ENCODE data around the gene RB1.

GRCh38 chr13:48278806-48279205 lies 24.7 kb upstream of the RB1 start:
- no peak for TF ChIP-seq EP300 (IDR thresholded peaks at IDR 0.05)
- TF ChIP-seq POLR2AphosphoS5 (IDR thresholded peaks at IDR 0.05) = no peak
- TF ChIP-seq POLR2A (IDR thresholded peaks at IDR 0.05) = no peak
